Measurements from ENCODE around the gene NPL.

NPL gene

DNA sequence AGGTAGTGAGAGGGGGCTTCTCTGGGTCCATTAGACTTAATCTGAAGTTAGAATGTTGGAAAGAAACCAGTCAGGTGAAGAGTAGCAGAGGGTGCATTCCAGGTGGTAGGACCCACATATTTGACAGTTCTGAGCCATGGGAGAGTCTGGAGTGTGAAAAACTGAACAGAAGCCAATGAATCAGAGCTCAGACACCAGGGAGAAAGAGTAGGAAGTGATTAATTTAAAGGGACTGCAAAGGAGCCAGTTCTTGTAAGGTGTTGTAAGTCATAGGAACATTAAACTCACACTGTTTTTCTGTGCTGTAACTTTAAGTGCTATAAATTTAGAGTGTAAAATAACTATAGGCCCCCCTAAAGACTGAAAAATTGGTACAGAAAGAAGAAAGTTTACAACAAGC, 43.7 kb downstream of the NPL start:
- Histone ChIP-seq H3K27ac (ENCODE audit: low read depth, low read length, poor library complexity, severe bottlenecking) (no peak overlapping the region), H3K9me2 (ENCODE audit: low read depth, low read length) (no peaks in the 10 kb centered on the region), H3K9ac (ENCODE audit: low read length) (no peak overlapping the region), H3F3A (ENCODE audit: insufficient read depth, low read length) (no peaks in the 10 kb centered on the region), H3K4me2 (ENCODE audit: low read length) (no peak overlapping the region), H3K4me1 (ENCODE audit: insufficient read depth, low read length, severe bottlenecking) (peaks cover 12% of the 10 kb centered on the region), H3K27me3 (ENCODE audit: insufficient read depth, low read length) (no peaks in the 10 kb centered on the region), H4K20me1 (ENCODE audit: insufficient read depth, low read length) (no peaks in the 10 kb centered on the region), H3K36me3 (ENCODE audit: insufficient read depth, low read length) (no peaks in the 10 kb centered on the region), H3K4me3 (ENCODE audit: low read depth, low read length, poor library complexity, severe bottlenecking) (no peak overlapping the region), H2AFZ (ENCODE audit: low read length) (no peak overlapping the region), H3K9me3 (ENCODE audit: low read length) (no peaks in the 10 kb centered on the region), H3K79me2 (ENCODE audit: insufficient read depth, low read length) (no peaks in the 10 kb centered on the region)
- TF ChIP-seq, protein P1, sequence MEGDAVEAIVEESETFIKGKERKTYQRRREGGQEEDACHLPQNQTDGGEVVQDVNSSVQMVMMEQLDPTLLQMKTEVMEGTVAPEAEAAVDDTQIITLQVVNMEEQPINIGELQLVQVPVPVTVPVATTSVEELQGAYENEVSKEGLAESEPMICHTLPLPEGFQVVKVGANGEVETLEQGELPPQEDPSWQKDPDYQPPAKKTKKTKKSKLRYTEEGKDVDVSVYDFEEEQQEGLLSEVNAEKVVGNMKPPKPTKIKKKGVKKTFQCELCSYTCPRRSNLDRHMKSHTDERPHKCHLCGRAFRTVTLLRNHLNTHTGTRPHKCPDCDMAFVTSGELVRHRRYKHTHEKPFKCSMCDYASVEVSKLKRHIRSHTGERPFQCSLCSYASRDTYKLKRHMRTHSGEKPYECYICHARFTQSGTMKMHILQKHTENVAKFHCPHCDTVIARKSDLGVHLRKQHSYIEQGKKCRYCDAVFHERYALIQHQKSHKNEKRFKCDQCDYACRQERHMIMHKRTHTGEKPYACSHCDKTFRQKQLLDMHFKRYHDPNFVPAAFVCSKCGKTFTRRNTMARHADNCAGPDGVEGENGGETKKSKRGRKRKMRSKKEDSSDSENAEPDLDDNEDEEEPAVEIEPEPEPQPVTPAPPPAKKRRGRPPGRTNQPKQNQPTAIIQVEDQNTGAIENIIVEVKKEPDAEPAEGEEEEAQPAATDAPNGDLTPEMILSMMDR (IDR thresholded peaks at IDR 0.05; ENCODE audit: low read length), result no peak
- TF ChIP-seq EZH2 (IDR thresholded peaks at IDR 0.05; ENCODE audit: borderline replicate concordance, low read length), result no peak

DNA sequence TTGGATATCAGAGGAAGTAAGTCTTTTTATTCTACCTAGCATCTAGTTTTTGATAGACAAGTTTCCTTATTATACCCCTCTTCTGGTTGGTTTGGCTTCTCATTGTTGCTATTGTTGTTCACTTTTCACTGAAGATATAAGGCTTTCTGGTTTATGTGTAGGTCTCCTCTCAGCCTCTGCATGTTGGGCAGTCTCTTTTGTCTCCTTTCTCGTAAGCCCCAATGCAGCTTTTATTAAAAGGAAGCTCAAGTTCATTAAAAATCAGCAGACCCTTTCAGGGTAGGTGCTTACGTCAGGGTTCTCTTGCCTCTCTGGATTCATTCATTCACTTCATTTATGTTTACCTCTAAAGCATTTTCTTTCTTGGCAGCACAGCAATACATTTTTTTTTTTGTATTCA, 44.8 kb downstream of the NPL start:
- H3K79me2 ChIP-seq (ENCODE audit: insufficient read depth, low read length), result no peaks in the 10 kb centered on the region

GRCh38 chr1:182835806-182836205, 46.2 kb downstream of the NPL start:
- H3K4me2 ChIP-seq (ENCODE audit: low read length), result no peak overlapping the region
- H3K9ac ChIP-seq (ENCODE audit: low read length), result no peak overlapping the region
- no peaks in the 10 kb centered on the region for H3K9me3 ChIP-seq (ENCODE audit: low read length)
- peaks cover 10% of the 10 kb centered on the region for H3K4me1 ChIP-seq (ENCODE audit: insufficient read depth, low read length, severe bottlenecking)
- peaks cover 9% of the 10 kb centered on the region; the same call in 1 of the 2 replicates for H3K36me3 ChIP-seq (ENCODE audit: insufficient read depth, low read length)
- H3K27ac ChIP-seq (ENCODE audit: low read depth, low read length, poor library complexity, severe bottlenecking), result no peak overlapping the region
- H3K27me3 ChIP-seq (ENCODE audit: insufficient read depth, low read length), result no peaks in the 10 kb centered on the region
- H3K9me2 ChIP-seq (ENCODE audit: low read depth, low read length), result no peaks in the 10 kb centered on the region
- H3K79me2 ChIP-seq (ENCODE audit: insufficient read depth, low read length), result peaks cover 12% of the 10 kb centered on the region
- H2AFZ ChIP-seq (ENCODE audit: low read length), result no peak overlapping the region
- TF ChIP-seq, protein P1 (IDR thresholded peaks at IDR 0.05; ENCODE audit: low read length), result no peak
- no peak for TF ChIP-seq EZH2 (IDR thresholded peaks at IDR 0.05; ENCODE audit: borderline replicate concordance, low read length)
- H3K4me3 ChIP-seq (ENCODE audit: low read depth, low read length, poor library complexity, severe bottlenecking), result no peak overlapping the region
- H3F3A ChIP-seq (ENCODE audit: insufficient read depth, low read length), result no peaks in the 10 kb centered on the region
- H4K20me1 ChIP-seq (ENCODE audit: insufficient read depth, low read length), result no peaks in the 10 kb centered on the region

More for the DNA sequence above, 44.8 kb downstream of the NPL start:
- H3K9ac ChIP-seq (ENCODE audit: low read length), result no peak overlapping the region
- no peak overlapping the region for H3K4me3 ChIP-seq (ENCODE audit: low read depth, low read length, poor library complexity, severe bottlenecking)
- no peaks in the 10 kb centered on the region for H4K20me1 ChIP-seq (ENCODE audit: insufficient read depth, low read length)
- H3K27ac ChIP-seq (ENCODE audit: low read depth, low read length, poor library complexity, severe bottlenecking), result no peak overlapping the region
- H3K9me3 ChIP-seq (ENCODE audit: low read length), result no peaks in the 10 kb centered on the region
- no peaks in the 10 kb centered on the region for H3K36me3 ChIP-seq (ENCODE audit: insufficient read depth, low read length)
- no peak for TF ChIP-seq EZH2 (IDR thresholded peaks at IDR 0.05; ENCODE audit: borderline replicate concordance, low read length)
- TF ChIP-seq, protein P1 (IDR thresholded peaks at IDR 0.05; ENCODE audit: low read length), result no peak
- no peaks in the 10 kb centered on the region for H3K9me2 ChIP-seq (ENCODE audit: low read depth, low read length)
- H3K4me1 ChIP-seq (ENCODE audit: insufficient read depth, low read length, severe bottlenecking), result peaks cover 12% of the 10 kb centered on the region
- no peaks in the 10 kb centered on the region for H3F3A ChIP-seq (ENCODE audit: insufficient read depth, low read length)
- no peak overlapping the region for H2AFZ ChIP-seq (ENCODE audit: low read length)
- no peaks in the 10 kb centered on the region for H3K27me3 ChIP-seq (ENCODE audit: insufficient read depth, low read length)
- no peak overlapping the region for H3K4me2 ChIP-seq (ENCODE audit: low read length)

All from OCI-LY1 (cell line).